GM19438 (cell line): ENCODE results near the gene CTIF.

Experiments used
- ATAC-seq: cut with Tn5 transposase; IDR thresholded peaks from one replicate; pipeline ENCODE4 v1.9.1; 2021; ENCODE audit warnings: low read depth; ENCODE audit not compliant: unreplicated experiment

Gene CTIF

GRCh38 chr18:48837676-48838075, 298.8 kb downstream of the CTIF start:
- no peak for ATAC-seq

GRCh38 chr18:48838166-48838775, 299.4 kb downstream of the CTIF start:
- no peak for ATAC-seq

- no peak for ATAC-seq
Measured at GRCh38 chr18:48838921-48839818, 300.3 kb downstream of the CTIF start.

GRCh38 chr18:48839819-48840490, 301.1 kb downstream of the CTIF start:
- no peak for ATAC-seq

- ATAC-seq, result no peak
Measured at GRCh38 chr18:48840491-48840877, 301.7 kb downstream of the CTIF start.

GRCh38 chr18:48841381-48842258, 302.8 kb downstream of the CTIF start:
- no peak for ATAC-seq

GRCh38 chr18:48842259-48843061, 303.6 kb downstream of the CTIF start:
- ATAC-seq, result no peak

- ATAC-seq, result no peak
Measured at GRCh38 chr18:48843162-48843561, 304.3 kb downstream of the CTIF start.

GRCh38 chr18:48843596-48843995, 304.8 kb downstream of the CTIF start:
- no peak for ATAC-seq

GRCh38 chr18:48844271-48844670, 305.4 kb downstream of the CTIF start:
- no peak for ATAC-seq

- no peak for ATAC-seq
Measured at GRCh38 chr18:48845174-48845573, 306.3 kb downstream of the CTIF start.

GRCh38 chr18:48846423-48846932, 307.6 kb downstream of the CTIF start:
- ATAC-seq, result no peak

- no peak for ATAC-seq
Measured at GRCh38 chr18:48847807-48848486, 309.1 kb downstream of the CTIF start.

GRCh38 chr18:48848641-48849143, 309.9 kb downstream of the CTIF start:
- ATAC-seq, result no peak

GRCh38 chr18:48850822-48851598, 312.2 kb downstream of the CTIF start:
- no peak for ATAC-seq

- no peak for ATAC-seq
Measured at GRCh38 chr18:48851599-48851960, 312.7 kb downstream of the CTIF start.

- no peak for ATAC-seq
Measured at GRCh38 chr18:48852292-48852691, 313.5 kb downstream of the CTIF start.

GRCh38 chr18:48852794-48853193, 314.0 kb downstream of the CTIF start:
- no peak for ATAC-seq
